WTC11 (cell line): Measurements from ENCODE around the gene KDELR1. TPM values are rescaled to one million over a fixed set of nuclear protein-coding genes. Genes with fewer than 3 reads are reported as not detected.

Experiments
- ATAC-seq: fragments of 200-7000 bp; cut with Tn5 transposase; 2 replicates; pipeline ENCODE4 v1.10.0; 2021; ENCODE audit warnings: mild to moderate bottlenecking, moderate library complexity
- CTCF ChIA-PET: fragments of 300-600 bp; sonication (Branson Sonifier 250); formaldehyde crosslinking; loops from one replicate; lab custom pipeline; 2021; ENCODE audit warnings: antibody characterized with exemption; lab: Charles Lee
- POLR2A ChIA-PET: fragments of 350-600 bp; sonication (Branson Sonifier 250); formaldehyde crosslinking; loops from one replicate; lab custom pipeline; 2021; ENCODE audit warnings: antibody characterized with exemption; lab: Charles Lee
- DNase-seq: peaks from one replicate; pipeline ENCODE4 v3.0.0; 2021; ENCODE audit warnings: low spot score
- H3K27ac Mint-ChIP-seq: 2 replicates; pipeline ENCODE4 v1.8.0; 2021; ENCODE audit warnings: mixed read lengths
- H3K27me3 Mint-ChIP-seq: 2 replicates; pipeline ENCODE4 v1.8.0; 2021; ENCODE audit warnings: low read depth, mild to moderate bottlenecking, moderate library complexity, mixed read lengths
- H3K36me3 Mint-ChIP-seq: 2 replicates; pipeline ENCODE4 v1.8.0; 2021; ENCODE audit warnings: mixed read lengths
- H3K4me1 Mint-ChIP-seq: 2 replicates; pipeline ENCODE4 v1.8.0; 2022; ENCODE audit warnings: mixed read lengths
- H3K4me3 Mint-ChIP-seq: 2 replicates; pipeline ENCODE4 v1.8.0; 2021; ENCODE audit warnings: mild to moderate bottlenecking, moderate library complexity, mixed read lengths
- H3K9me3 Mint-ChIP-seq: 2 replicates; pipeline ENCODE4 v1.8.0; 2021; ENCODE audit warnings: mixed read lengths
- ATF1 ChIP-seq: sonication (generic); formaldehyde crosslinking; IDR thresholded peaks from 2 replicates; pipeline ENCODE4 v1.8.1; 2023; ENCODE audit warnings: mild to moderate bottlenecking, moderate library complexity, missing genetic modification reagents
- ESRRA ChIP-seq: sonication (generic); formaldehyde crosslinking; IDR thresholded peaks from 2 replicates; pipeline ENCODE4 v1.8.1; 2022; ENCODE audit warnings: mild to moderate bottlenecking, missing genetic modification reagents, borderline replicate concordance
- ETV6 ChIP-seq: sonication (generic); formaldehyde crosslinking; IDR thresholded peaks from 2 replicates; pipeline ENCODE4 v1.8.1; 2022; ENCODE audit warnings: mild to moderate bottlenecking, missing genetic modification reagents
- GABPB1 ChIP-seq: sonication (generic); formaldehyde crosslinking; IDR thresholded peaks from 2 replicates; pipeline ENCODE4 v1.8.1; 2023; ENCODE audit warnings: mild to moderate bottlenecking, missing genetic modification reagents
- NFYB ChIP-seq: sonication (generic); formaldehyde crosslinking; conservative IDR thresholded peaks from 2 replicates; pipeline ENCODE4 v1.8.0; 2022; ENCODE audit warnings: low read depth, missing genetic modification reagents
- NR1H2 ChIP-seq: sonication (generic); formaldehyde crosslinking; IDR thresholded peaks from 2 replicates; pipeline ENCODE4 v1.9.0; 2021; ENCODE audit warnings: mild to moderate bottlenecking, moderate library complexity, missing genetic modification reagents
- NR2C2 ChIP-seq: sonication (generic); formaldehyde crosslinking; IDR thresholded peaks from 2 replicates; pipeline ENCODE4 v1.8.0; 2022; ENCODE audit warnings: mild to moderate bottlenecking, missing genetic modification reagents
- ZBTB21 ChIP-seq: sonication (generic); formaldehyde crosslinking; IDR thresholded peaks from 2 replicates; pipeline ENCODE4 v1.8.1; 2023; ENCODE audit warnings: mild to moderate bottlenecking, missing genetic modification reagents, borderline replicate concordance
- ZNF219 ChIP-seq: sonication (generic); formaldehyde crosslinking; IDR thresholded peaks from 2 replicates; pipeline ENCODE4 v1.8.0; 2023; ENCODE audit warnings: missing genetic modification reagents, mild to moderate bottlenecking, borderline replicate concordance
- ZNF423 ChIP-seq: fragments of 250-450 bp; sonication (Bioruptor Pico); IDR thresholded peaks from 2 replicates; pipeline ENCODE4 v2.1.2; 2022; ENCODE audit warnings: mild to moderate bottlenecking, moderate library complexity
- ZNF671 ChIP-seq: fragments of 250-450 bp; sonication (Bioruptor Pico); IDR thresholded peaks from 2 replicates; pipeline ENCODE4 v1.8.0; 2021; ENCODE audit warnings: mild to moderate bottlenecking
- total RNA-seq: library from RNA; stranded (reverse); gene quantifications from 3 replicates; pipeline ENCODE4 v1.2.3, GENCODE V29; 2021
- TF ChIP-seq, protein P1 (sequence below): fragments of 250-450 bp; sonication (Bioruptor Pico); IDR thresholded peaks from 2 replicates; pipeline ENCODE4 v1.9.0; 2021; ENCODE audit warnings: mild to moderate bottlenecking, borderline replicate concordance
- TF ChIP-seq, protein P2 (sequence below): sonication (generic); formaldehyde crosslinking; IDR thresholded peaks from 2 replicates; pipeline ENCODE4 v1.8.1; 2022; ENCODE audit warnings: mild to moderate bottlenecking, missing genetic modification reagents, moderate library complexity, borderline replicate concordance
- TF ChIP-seq, protein P3 (sequence below): sonication (generic); formaldehyde crosslinking; conservative IDR thresholded peaks from 2 replicates; pipeline ENCODE4 v1.8.1; 2022; ENCODE audit warnings: mild to moderate bottlenecking, missing genetic modification reagents
- TF ChIP-seq, protein P4 (sequence below): sonication (generic); formaldehyde crosslinking; IDR thresholded peaks from 2 replicates; pipeline ENCODE4 v1.8.1; 2023; ENCODE audit warnings: mild to moderate bottlenecking, missing genetic modification reagents
- TF ChIP-seq, protein P5 (sequence below): sonication (generic); formaldehyde crosslinking; IDR thresholded peaks from 2 replicates; pipeline ENCODE4 v1.8.1; 2023; ENCODE audit warnings: mild to moderate bottlenecking, missing genetic modification reagents, moderate library complexity
- TF ChIP-seq, protein P6 (sequence below): sonication (generic); formaldehyde crosslinking; IDR thresholded peaks from 2 replicates; pipeline ENCODE4 v1.8.0; 2022; ENCODE audit warnings: mild to moderate bottlenecking, missing genetic modification reagents
- TF ChIP-seq, protein P7 (sequence below): fragments of 250-450 bp; sonication (Bioruptor Pico); IDR thresholded peaks from 2 replicates; pipeline ENCODE4 v1.8.0; 2021; ENCODE audit warnings: mild to moderate bottlenecking

KDELR1 gene
- total RNA-seq, 1 experiment from 2014 or later: 207 TPM

DNA sequence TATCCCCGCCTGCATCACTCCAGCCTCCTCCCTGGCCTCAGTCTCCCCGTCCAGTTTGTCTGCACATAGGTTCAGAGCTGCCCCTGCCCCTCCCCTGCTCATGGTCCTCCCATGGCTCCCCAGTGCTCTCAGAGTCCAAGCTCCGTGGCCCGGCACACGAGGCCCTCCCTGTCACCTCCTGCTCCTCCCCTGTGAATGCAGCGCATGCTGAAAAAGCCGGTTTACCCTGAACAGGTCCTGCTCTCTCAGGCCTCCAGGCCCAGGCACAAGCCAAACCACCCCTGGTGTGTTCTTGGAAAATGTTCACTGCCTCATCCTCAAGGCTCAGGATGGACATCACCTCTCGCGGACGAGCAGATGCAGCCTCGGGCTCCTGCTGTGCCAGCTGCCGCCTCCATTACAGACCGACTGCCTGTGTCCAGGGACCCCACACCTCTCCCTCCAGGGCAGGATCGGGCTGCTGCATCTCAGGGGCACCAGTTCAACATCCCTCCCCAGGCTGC lies 53.0 kb downstream of the KDELR1 start:
- no peak overlapping the region for H3K27ac Mint-ChIP-seq
- ATAC-seq: no peak

More for the DNA sequence above, 53.0 kb downstream of the KDELR1 start:
- ChIA-PET POLR2A (no interaction called here), CTCF (interaction anchor here (0.6 to 10.2 kb wide), 6 partner anchors 13 to 551 kb away, joined by 3 to 404 read pairs (median 4); partner anchors contain the start of gene EMP3)
- no peak for DNase-seq
- Mint-ChIP-seq H3K36me3 (no peaks in the 10 kb centered on the region), H3K9me3 (no peaks in the 10 kb centered on the region), H3K27me3 (peaks cover 5% of the 10 kb centered on the region), H3K4me1 (peaks cover 4% of the 10 kb centered on the region), H3K4me3 (no peak overlapping the region)
- TF ChIP-seq ESRRA (CRISPR knock-in tag): no peak
- no peak for TF ChIP-seq ZBTB21
- no peak for TF ChIP-seq ATF1
- TF ChIP-seq GABPB1 (CRISPR knock-in tag): no peak
- TF ChIP-seq, protein P1, sequence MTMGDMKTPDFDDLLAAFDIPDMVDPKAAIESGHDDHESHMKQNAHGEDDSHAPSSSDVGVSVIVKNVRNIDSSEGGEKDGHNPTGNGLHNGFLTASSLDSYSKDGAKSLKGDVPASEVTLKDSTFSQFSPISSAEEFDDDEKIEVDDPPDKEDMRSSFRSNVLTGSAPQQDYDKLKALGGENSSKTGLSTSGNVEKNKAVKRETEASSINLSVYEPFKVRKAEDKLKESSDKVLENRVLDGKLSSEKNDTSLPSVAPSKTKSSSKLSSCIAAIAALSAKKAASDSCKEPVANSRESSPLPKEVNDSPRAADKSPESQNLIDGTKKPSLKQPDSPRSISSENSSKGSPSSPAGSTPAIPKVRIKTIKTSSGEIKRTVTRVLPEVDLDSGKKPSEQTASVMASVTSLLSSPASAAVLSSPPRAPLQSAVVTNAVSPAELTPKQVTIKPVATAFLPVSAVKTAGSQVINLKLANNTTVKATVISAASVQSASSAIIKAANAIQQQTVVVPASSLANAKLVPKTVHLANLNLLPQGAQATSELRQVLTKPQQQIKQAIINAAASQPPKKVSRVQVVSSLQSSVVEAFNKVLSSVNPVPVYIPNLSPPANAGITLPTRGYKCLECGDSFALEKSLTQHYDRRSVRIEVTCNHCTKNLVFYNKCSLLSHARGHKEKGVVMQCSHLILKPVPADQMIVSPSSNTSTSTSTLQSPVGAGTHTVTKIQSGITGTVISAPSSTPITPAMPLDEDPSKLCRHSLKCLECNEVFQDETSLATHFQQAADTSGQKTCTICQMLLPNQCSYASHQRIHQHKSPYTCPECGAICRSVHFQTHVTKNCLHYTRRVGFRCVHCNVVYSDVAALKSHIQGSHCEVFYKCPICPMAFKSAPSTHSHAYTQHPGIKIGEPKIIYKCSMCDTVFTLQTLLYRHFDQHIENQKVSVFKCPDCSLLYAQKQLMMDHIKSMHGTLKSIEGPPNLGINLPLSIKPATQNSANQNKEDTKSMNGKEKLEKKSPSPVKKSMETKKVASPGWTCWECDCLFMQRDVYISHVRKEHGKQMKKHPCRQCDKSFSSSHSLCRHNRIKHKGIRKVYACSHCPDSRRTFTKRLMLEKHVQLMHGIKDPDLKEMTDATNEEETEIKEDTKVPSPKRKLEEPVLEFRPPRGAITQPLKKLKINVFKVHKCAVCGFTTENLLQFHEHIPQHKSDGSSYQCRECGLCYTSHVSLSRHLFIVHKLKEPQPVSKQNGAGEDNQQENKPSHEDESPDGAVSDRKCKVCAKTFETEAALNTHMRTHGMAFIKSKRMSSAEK (CRISPR knock-in tag): no peak
- TF ChIP-seq, protein P2, sequence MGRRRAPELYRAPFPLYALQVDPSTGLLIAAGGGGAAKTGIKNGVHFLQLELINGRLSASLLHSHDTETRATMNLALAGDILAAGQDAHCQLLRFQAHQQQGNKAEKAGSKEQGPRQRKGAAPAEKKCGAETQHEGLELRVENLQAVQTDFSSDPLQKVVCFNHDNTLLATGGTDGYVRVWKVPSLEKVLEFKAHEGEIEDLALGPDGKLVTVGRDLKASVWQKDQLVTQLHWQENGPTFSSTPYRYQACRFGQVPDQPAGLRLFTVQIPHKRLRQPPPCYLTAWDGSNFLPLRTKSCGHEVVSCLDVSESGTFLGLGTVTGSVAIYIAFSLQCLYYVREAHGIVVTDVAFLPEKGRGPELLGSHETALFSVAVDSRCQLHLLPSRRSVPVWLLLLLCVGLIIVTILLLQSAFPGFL (CRISPR knock-in tag): no peak
- TF ChIP-seq NFYB (CRISPR knock-in tag): no peak
- TF ChIP-seq, protein P3, sequence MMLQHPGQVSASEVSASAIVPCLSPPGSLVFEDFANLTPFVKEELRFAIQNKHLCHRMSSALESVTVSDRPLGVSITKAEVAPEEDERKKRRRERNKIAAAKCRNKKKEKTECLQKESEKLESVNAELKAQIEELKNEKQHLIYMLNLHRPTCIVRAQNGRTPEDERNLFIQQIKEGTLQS (CRISPR knock-in tag): no peak
- no peak for TF ChIP-seq NR2C2 (CRISPR knock-in tag)
- no peak for TF ChIP-seq NR1H2
- TF ChIP-seq, protein P4, sequence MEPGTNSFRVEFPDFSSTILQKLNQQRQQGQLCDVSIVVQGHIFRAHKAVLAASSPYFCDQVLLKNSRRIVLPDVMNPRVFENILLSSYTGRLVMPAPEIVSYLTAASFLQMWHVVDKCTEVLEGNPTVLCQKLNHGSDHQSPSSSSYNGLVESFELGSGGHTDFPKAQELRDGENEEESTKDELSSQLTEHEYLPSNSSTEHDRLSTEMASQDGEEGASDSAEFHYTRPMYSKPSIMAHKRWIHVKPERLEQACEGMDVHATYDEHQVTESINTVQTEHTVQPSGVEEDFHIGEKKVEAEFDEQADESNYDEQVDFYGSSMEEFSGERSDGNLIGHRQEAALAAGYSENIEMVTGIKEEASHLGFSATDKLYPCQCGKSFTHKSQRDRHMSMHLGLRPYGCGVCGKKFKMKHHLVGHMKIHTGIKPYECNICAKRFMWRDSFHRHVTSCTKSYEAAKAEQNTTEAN (CRISPR knock-in tag): no peak
- TF ChIP-seq, protein P5, sequence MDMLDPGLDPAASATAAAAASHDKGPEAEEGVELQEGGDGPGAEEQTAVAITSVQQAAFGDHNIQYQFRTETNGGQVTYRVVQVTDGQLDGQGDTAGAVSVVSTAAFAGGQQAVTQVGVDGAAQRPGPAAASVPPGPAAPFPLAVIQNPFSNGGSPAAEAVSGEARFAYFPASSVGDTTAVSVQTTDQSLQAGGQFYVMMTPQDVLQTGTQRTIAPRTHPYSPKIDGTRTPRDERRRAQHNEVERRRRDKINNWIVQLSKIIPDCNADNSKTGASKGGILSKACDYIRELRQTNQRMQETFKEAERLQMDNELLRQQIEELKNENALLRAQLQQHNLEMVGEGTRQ (CRISPR knock-in tag): no peak
- no peak for TF ChIP-seq ETV6 (CRISPR knock-in tag)
- TF ChIP-seq, protein P6, sequence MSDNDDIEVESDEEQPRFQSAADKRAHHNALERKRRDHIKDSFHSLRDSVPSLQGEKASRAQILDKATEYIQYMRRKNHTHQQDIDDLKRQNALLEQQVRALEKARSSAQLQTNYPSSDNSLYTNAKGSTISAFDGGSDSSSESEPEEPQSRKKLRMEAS (CRISPR knock-in tag): no peak
- TF ChIP-seq ZNF423 (CRISPR knock-in tag): no peak
- no peak for TF ChIP-seq ZNF219 (CRISPR knock-in tag)
- no peak for TF ChIP-seq ZNF671 (CRISPR knock-in tag)
- TF ChIP-seq, protein P7, sequence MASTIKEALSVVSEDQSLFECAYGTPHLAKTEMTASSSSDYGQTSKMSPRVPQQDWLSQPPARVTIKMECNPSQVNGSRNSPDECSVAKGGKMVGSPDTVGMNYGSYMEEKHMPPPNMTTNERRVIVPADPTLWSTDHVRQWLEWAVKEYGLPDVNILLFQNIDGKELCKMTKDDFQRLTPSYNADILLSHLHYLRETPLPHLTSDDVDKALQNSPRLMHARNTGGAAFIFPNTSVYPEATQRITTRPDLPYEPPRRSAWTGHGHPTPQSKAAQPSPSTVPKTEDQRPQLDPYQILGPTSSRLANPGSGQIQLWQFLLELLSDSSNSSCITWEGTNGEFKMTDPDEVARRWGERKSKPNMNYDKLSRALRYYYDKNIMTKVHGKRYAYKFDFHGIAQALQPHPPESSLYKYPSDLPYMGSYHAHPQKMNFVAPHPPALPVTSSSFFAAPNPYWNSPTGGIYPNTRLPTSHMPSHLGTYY (CRISPR knock-in tag): no peak
